GM18951 (cell line): ENCODE data around the gene CYP4Z1.
"Not testable (repeated sequence)": the region's sequence is repeated elsewhere in the genome, so short reads cannot be mapped to it uniquely, and the experiment has no call there.

Experiments
- POLR2A ChIP-seq: IDR thresholded peaks from 4 replicates; pipeline ENCODE4 v1.6.1; 2011; ENCODE audit warnings: mild to moderate bottlenecking; ENCODE audit not compliant: insufficient read length, insufficient read depth; ENCODE audit errors: extremely low read depth
- in situ Hi-C: fragments of 300-500 bp; cut with MboI; formaldehyde crosslinking; loops from one replicate; pipeline ENCODE4 v1.12.0; 2022; ENCODE audit warnings: low sequenced_read_pairs, mixed read lengths, inconsistent platforms; ENCODE audit not compliant: unreplicated experiment

CYP4Z1 gene

DNA sequence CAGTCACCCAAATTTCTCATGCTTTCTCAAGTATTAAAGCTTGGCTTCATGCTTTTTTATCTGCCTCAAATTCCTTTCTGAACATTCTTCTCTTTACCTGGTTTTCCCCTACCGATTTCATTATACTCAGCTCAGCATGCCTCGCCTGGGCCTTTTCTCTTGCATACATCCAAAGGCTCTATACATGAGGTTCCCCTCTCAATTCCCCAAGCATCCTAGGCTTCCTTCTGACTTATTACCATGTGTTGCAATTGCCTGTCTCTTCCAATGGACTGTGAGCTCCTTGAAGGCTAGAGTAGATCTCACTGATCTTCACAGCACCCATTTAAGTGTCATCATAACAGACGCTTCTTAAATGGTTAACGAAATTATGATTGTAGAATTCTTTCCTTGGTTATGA, 46.1 kb downstream of the CYP4Z1 start:
- TF ChIP-seq POLR2A, result no peak
- in situ Hi-C loops, result no loop called here

- in situ Hi-C loops, result not testable (repeated sequence)
Observed at GRCh38 chr1:47121039-47121438, 54.0 kb downstream of the CYP4Z1 start.

DNA sequence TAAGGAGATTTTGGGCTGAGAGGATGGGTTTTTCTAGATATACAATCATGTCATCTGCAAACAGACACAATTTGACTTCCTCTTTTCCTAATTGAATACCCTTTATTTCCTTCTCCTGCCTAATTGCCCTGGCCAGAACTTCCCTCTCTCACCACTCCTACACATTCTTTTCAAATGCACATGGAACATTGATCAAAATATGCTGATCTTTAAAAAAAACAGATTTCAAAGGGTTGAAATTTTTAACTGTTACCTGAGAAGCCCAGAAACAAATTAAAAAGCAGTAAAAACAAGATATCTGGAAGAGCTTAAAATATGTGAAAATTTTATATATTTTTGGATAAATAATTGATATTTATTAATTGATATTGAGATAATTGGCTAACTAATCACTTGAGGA, 57.8 kb downstream of the CYP4Z1 start:
- in situ Hi-C loops, result not testable (repeated sequence)

DNA sequence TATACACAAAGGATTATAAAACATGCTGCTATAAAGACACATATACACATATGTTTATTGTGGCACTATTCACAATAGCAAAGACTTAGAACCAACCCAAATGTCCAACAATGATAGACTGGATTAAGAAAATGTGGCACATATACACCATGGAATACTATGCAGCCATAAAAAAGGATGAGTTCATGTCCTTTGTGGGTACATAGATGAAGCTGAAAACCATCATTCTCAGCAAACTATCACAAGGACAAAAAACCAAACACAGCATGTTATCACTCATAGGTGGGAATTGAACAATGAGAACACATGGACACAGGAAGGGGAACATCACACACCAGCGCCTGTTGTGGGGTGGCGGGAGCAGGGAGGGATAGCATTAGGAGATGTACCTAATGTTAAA, 60.0 kb downstream of the CYP4Z1 start:
- in situ Hi-C loops, result not testable (repeated sequence)

- no peak for TF ChIP-seq POLR2A
- in situ Hi-C loops, result no loop called here
Observed at GRCh38 chr1:47128221-47128620, 61.2 kb downstream of the CYP4Z1 start.

- in situ Hi-C loops, result not testable (repeated sequence)
Observed at GRCh38 chr1:47128854-47129253, 61.8 kb downstream of the CYP4Z1 start.

DNA sequence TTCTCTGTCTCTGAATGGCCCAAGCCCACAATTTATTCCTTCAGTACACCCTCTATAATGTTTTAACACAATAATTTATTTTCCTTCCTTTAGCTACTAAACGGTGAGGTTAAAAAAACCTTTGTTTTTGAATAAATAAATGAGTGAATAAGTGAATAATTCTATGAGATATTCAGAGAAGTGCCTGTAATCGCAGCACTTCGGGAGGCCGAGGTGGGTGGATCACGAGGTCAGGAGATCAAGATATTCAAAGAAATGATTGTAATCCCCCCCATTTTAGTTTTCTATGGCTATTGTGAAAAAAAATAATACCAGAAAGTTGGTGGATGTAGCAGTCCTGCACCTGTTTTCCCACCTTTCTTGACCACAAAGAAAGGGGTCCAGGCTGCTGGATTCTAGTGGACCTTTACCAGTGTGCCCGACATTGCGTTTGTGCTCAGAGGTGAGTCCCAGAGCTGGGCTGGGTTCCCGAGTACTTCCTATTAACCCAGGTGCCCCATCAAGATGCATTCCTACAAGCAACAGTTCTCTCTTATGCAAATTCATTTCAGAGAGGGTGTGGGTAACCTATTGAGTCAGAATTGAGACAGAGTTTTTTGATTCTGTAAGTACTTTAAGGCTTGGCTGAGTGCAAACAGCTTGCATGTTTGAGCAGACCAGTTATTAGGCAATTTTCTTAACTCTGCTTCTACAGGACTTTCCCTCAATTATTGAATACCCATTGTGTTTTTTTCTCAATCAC, 62.6 kb downstream of the CYP4Z1 start:
- in situ Hi-C loops, result not testable (repeated sequence)

- in situ Hi-C loops, result not testable (repeated sequence)
Observed at GRCh38 chr1:47132665-47133064, 65.6 kb downstream of the CYP4Z1 start.

DNA sequence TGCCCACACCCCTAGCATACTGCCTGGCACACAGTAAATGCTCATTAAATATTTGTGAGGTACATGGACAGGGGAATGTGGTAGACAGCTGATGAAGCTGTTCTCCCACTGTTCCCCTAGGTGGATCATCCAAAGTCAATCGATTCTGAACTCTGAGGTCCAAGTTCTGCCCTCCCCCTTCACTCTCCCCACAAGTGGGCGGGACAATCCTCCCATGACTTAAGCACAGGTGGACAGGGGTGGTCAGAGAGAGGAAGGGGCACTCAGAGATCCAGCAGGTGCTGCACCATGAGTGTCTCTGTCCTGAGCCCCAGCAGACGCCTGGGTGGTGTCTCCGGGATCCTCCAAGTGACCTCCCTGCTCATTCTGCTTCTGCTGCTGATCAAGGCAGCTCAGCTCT, 70.2 kb downstream of the CYP4Z1 start, which contains the start of gene CYP4A22:
Gene CYP4A22 (plus strand): TSS at position 244 of the 400 bp plus-strand sequence. CDS start 45 bp downstream, at position 289.
- no peak for TF ChIP-seq POLR2A
- in situ Hi-C loops, result no loop called here

DNA sequence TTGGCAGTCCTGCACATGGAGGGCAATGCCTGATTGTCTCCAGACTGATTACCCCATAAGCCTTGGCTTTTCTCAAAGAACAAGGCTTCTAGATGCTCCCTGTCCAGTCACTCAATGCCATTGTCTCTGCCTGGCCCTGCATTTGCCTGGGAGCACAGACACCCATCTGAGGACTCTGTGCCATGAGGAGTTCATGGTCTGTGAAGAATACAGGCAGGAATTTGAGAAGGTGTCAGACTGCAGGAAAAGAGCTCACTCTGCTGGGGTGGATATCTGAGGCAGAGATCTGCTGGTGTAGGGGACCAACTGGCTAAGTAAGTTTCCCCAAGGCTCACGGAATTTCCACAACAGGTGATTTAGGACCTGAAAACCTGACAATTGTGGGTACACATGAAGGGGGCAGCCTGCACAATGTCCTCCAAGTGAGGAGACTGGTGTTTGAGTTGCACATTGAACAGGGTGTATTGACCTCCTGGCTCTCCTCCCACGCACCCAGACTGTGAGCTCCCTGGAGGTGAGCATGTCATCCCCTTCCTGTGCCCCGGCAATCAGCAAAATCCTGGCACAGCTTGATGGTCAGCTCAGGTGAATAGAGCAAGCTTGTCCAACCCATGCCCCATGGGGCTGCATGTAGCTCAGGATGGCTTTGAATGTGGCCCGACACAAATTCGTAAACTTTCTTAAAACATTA, 71.0 kb downstream of the CYP4Z1 start:
- in situ Hi-C loops, result no loop called here
- TF ChIP-seq POLR2A, result no peak

DNA sequence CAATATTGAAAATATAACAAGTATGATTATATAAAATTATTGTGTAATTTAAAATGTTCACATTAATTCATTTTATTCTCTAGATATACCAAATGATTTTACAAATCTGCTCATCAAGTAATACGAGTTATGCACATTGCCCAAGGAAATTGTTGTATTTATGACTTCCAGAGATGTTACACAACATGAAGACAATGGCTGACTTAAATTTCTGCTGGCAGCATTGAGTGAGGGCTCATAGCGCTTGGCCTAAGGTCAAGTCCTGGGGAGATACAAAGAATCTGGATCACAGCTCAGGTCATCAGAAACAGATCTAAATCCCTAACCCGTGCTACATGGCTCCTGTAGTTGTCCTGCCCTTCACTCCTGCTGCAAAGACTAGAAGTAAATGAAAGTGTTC, 73.3 kb downstream of the CYP4Z1 start:
- in situ Hi-C loops, result not testable (repeated sequence)

DNA sequence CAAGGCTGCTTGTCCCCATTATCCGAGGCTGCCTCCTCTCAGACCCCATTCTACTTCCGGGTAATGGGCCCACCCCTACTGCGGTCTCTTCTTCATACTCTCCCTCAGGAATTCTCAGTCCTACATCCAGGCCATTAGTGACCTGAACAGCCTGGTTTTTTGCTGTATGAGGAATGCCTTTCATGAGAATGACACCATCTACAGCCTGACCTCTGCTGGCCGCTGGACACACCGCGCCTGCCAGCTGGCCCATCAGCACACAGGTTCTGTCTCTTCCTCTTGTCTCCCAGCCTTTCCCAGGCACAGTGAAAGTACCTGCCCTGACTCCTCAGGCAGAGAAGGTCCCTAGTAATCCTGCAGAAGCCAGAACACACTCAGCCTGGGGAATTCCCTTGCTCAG, 76.6 kb downstream of the CYP4Z1 start:
- in situ Hi-C loops, result not testable (repeated sequence)

DNA sequence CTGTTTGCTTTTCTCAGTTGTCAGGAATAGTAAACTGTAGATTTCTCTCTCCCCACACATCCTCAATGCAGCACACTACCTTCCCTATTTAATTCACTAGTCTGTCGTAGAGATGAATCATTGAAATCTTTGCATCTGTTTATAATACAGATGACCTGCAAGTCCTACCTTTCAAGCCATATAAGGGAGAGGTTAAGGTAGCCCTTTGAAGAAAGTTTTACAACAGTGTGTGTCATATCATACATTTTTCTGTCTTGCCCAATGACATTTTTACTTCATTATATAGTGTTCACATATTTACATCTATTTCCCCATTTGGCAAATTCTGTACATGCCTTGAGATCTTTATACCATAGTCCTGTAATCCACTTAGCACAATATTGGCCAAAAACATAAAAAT, 79.5 kb downstream of the CYP4Z1 start:
- in situ Hi-C loops, result loop anchor here (5.0 kb wide), 1 partner anchor 214 kb away; no protein-coding TSS in a partner anchor

DNA sequence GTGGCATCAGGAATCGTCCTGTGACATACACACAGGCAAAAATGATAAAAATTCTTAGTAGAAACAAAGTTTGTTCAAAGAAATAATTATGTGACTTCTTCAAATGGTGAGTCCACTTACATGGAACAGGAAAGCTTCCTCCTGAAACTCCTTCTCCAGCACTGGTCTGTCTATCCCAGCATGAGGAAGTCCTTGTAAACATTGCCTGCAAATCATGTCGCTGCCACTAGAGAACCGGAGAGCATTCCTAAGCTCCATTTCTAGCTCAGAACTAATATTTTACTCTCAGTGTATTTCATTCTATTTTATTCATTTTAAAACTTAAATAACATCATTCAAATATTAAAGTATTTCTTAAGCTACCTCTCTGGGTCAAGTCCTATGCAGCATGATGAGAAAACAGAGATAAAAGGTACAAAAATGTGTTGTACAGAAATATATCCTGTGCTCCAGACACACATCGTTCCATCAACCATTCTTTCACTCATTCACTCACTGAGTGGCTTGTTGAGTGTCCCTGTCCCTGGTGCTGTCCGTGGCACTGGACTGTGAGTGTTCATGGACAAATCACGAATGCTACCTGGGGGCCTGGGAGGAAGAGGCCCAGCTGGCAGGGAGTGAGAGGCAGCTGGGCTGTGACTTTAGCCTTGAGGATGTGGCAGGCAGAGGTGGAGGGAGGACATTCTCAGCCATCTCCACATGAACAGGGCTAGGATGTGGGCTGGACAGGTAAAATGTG, 80.2 kb downstream of the CYP4Z1 start:
- no peak for TF ChIP-seq POLR2A
- in situ Hi-C loops, result loop anchor here (5.0 kb wide), 1 partner anchor 215 kb away; no protein-coding TSS in a partner anchor

DNA sequence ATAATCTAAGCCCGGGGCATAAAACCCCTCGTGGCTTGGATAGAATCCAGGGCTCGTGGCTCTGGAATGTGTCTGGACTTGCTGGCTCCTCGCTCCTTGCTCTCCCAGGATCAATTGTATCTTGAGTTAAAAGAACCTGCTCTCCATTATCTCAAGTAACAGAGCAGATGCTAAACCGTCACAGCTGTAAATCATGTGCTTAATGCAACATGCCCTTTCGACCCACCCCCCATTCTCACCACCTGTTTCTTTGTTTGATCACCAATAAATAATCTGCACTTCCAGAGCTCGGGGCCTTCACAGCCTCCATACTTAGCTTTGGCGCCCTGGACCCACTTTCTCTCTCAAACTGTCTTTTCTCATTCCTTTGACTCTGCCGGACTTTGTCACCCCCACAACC, 82.1 kb downstream of the CYP4Z1 start:
- in situ Hi-C loops, result loop anchor here (5.0 kb wide), 1 partner anchor 217 kb away; no protein-coding TSS in a partner anchor

DNA sequence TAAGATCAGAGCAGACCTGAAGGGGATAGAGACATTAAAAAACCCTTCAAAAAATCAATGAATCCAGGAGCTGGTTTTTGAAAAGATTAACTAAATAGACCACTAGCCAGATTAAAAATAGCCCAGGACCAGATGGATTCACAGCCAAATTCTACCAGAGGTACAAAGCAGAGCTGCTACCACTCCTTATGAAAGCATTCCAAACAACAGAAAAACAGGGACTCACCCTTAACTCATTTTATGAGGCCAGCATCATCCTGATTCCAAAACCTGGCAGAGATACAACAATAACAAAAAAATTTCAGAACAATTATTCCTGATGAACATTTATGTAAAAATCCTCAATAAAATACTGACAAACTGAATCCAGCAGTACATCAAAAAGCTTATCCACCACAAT, 89.4 kb downstream of the CYP4Z1 start:
- in situ Hi-C loops, result not testable (repeated sequence)

- in situ Hi-C loops, result not testable (repeated sequence)
Observed at GRCh38 chr1:47157957-47158356, 90.9 kb downstream of the CYP4Z1 start.
